WTC11 (cell line): ENCODE results near the gene GNAZ. TPM values are rescaled to one million over a fixed set of nuclear protein-coding genes. Genes with fewer than 3 reads are reported as not detected.

ENCODE experiments used
- ATAC-seq: fragments of 200-7000 bp; cut with Tn5 transposase; 2 replicates; pipeline ENCODE4 v1.10.0; 2021; ENCODE audit warnings: mild to moderate bottlenecking, moderate library complexity
- CTCF ChIA-PET: fragments of 300-600 bp; sonication (Branson Sonifier 250); formaldehyde crosslinking; loops from one replicate; lab custom pipeline; 2021; ENCODE audit warnings: antibody characterized with exemption; lab: Charles Lee
- POLR2A ChIA-PET: fragments of 350-600 bp; sonication (Branson Sonifier 250); formaldehyde crosslinking; loops from one replicate; lab custom pipeline; 2021; ENCODE audit warnings: antibody characterized with exemption; lab: Charles Lee
- DNase-seq: peaks from one replicate; pipeline ENCODE4 v3.0.0; 2021; ENCODE audit warnings: low spot score
- H3K27ac Mint-ChIP-seq: 2 replicates; pipeline ENCODE4 v1.8.0; 2021; ENCODE audit warnings: mixed read lengths
- H3K27me3 Mint-ChIP-seq: 2 replicates; pipeline ENCODE4 v1.8.0; 2021; ENCODE audit warnings: low read depth, mild to moderate bottlenecking, moderate library complexity, mixed read lengths
- H3K36me3 Mint-ChIP-seq: 2 replicates; pipeline ENCODE4 v1.8.0; 2021; ENCODE audit warnings: mixed read lengths
- H3K4me1 Mint-ChIP-seq: 2 replicates; pipeline ENCODE4 v1.8.0; 2022; ENCODE audit warnings: mixed read lengths
- H3K4me3 Mint-ChIP-seq: 2 replicates; pipeline ENCODE4 v1.8.0; 2021; ENCODE audit warnings: mild to moderate bottlenecking, moderate library complexity, mixed read lengths
- H3K9me3 Mint-ChIP-seq: 2 replicates; pipeline ENCODE4 v1.8.0; 2021; ENCODE audit warnings: mixed read lengths
- ATF1 ChIP-seq: sonication (generic); formaldehyde crosslinking; IDR thresholded peaks from 2 replicates; pipeline ENCODE4 v1.8.1; 2023; ENCODE audit warnings: mild to moderate bottlenecking, moderate library complexity, missing genetic modification reagents
- ELF4 ChIP-seq: sonication (generic); formaldehyde crosslinking; IDR thresholded peaks from 2 replicates; pipeline ENCODE4 v1.8.1; 2022; ENCODE audit warnings: low read depth, mild to moderate bottlenecking, moderate library complexity, missing genetic modification reagents
- GTF2I ChIP-seq: fragments of 250-450 bp; sonication (Bioruptor Pico); conservative IDR thresholded peaks from 2 replicates; pipeline ENCODE4 v1.4.0; 2021; ENCODE audit warnings: mild to moderate bottlenecking
- IRF2 ChIP-seq: sonication (generic); formaldehyde crosslinking; IDR thresholded peaks from 2 replicates; pipeline ENCODE4 v1.8.0; 2022; ENCODE audit warnings: low read depth, missing genetic modification reagents, borderline replicate concordance
- KAT7 ChIP-seq: sonication (generic); formaldehyde crosslinking; IDR thresholded peaks from 2 replicates; pipeline ENCODE4 v1.8.1; 2023; ENCODE audit warnings: missing genetic modification reagents, mild to moderate bottlenecking, borderline replicate concordance
- MYBL2 ChIP-seq: sonication (generic); formaldehyde crosslinking; IDR thresholded peaks from 2 replicates; pipeline ENCODE4 v1.8.1; 2023; ENCODE audit warnings: mild to moderate bottlenecking, moderate library complexity, missing genetic modification reagents
- NFATC4 ChIP-seq: fragments of 250-450 bp; sonication (Bioruptor Pico); IDR thresholded peaks from 2 replicates; pipeline ENCODE4 v1.9.0; 2021; ENCODE audit warnings: mild to moderate bottlenecking
- PREB ChIP-seq: sonication (generic); formaldehyde crosslinking; IDR thresholded peaks from 2 replicates; pipeline ENCODE4 v1.8.1; 2022; ENCODE audit warnings: mild to moderate bottlenecking, missing genetic modification reagents, moderate library complexity, borderline replicate concordance
- RELA ChIP-seq: sonication (generic); formaldehyde crosslinking; IDR thresholded peaks from 2 replicates; pipeline ENCODE4 v1.8.1; 2022; ENCODE audit warnings: missing genetic modification reagents, mild to moderate bottlenecking, borderline replicate concordance
- RORB ChIP-seq: fragments of 250-450 bp; sonication (Bioruptor Pico); IDR thresholded peaks from 2 replicates; pipeline ENCODE4 v1.9.0; 2021; ENCODE audit warnings: mild to moderate bottlenecking
- SP1 ChIP-seq: sonication (generic); formaldehyde crosslinking; conservative IDR thresholded peaks from 2 replicates; pipeline ENCODE4 v1.8.1; 2022; ENCODE audit warnings: missing genetic modification reagents
- TEAD1 ChIP-seq: sonication (generic); formaldehyde crosslinking; IDR thresholded peaks from 2 replicates; pipeline ENCODE4 v1.8.0; 2022; ENCODE audit warnings: mild to moderate bottlenecking, missing genetic modification reagents
- ZNF219 ChIP-seq: sonication (generic); formaldehyde crosslinking; IDR thresholded peaks from 2 replicates; pipeline ENCODE4 v1.8.0; 2023; ENCODE audit warnings: missing genetic modification reagents, mild to moderate bottlenecking, borderline replicate concordance
- ZNF317 ChIP-seq: sonication (generic); formaldehyde crosslinking; IDR thresholded peaks from 2 replicates; pipeline ENCODE4 v1.8.1; 2023; ENCODE audit warnings: low read depth, mild to moderate bottlenecking, moderate library complexity, missing genetic modification reagents, borderline replicate concordance
- total RNA-seq: library from RNA; stranded (reverse); gene quantifications from 3 replicates; pipeline ENCODE4 v1.2.3, GENCODE V29; 2021
- TF ChIP-seq, protein P1 (sequence below): sonication (generic); formaldehyde crosslinking; IDR thresholded peaks from 2 replicates; pipeline ENCODE4 v1.8.1; 2022; ENCODE audit warnings: low read depth, mild to moderate bottlenecking, moderate library complexity, missing genetic modification reagents, borderline replicate concordance
- TF ChIP-seq, protein P2 (sequence below): fragments of 250-450 bp; sonication (Bioruptor Pico); IDR thresholded peaks from 2 replicates; pipeline ENCODE4 v1.9.0; 2021; ENCODE audit warnings: mild to moderate bottlenecking
- TF ChIP-seq, protein P3 (sequence below): sonication (generic); formaldehyde crosslinking; IDR thresholded peaks from 2 replicates; pipeline ENCODE4 v1.8.1; 2022; ENCODE audit warnings: low read depth, missing genetic modification reagents, borderline replicate concordance
- TF ChIP-seq, protein P4 (sequence below): sonication (generic); formaldehyde crosslinking; IDR thresholded peaks from 2 replicates; pipeline ENCODE4 v1.8.0; 2023; ENCODE audit warnings: missing genetic modification reagents, mild to moderate bottlenecking, borderline replicate concordance

The GNAZ gene
- total RNA-seq, 1 experiment from 2014 or later, result 9.9 TPM

GRCh38 chr22:23147617-23148387, 77.5 kb downstream of the GNAZ start:
- H3K9me3 Mint-ChIP-seq, result no peaks in the 10 kb centered on the region
- DNase-seq (no peak), ATAC-seq (no peak)
- H3K27ac Mint-ChIP-seq, result no peak overlapping the region
- H3K36me3 Mint-ChIP-seq, result no peaks in the 10 kb centered on the region
- peaks cover 32% of the 10 kb centered on the region for H3K27me3 Mint-ChIP-seq
- ChIA-PET CTCF (interaction anchor here (3.1 to 6.0 kb wide), 2 partner anchors 9 to 188 kb away, joined by 14 to 60 read pairs; no protein-coding TSS in a partner anchor), POLR2A (no interaction called here)
- peaks cover 35% of the 10 kb centered on the region for H3K4me1 Mint-ChIP-seq
- no peak overlapping the region for H3K4me3 Mint-ChIP-seq
- TF ChIP-seq IRF2 (CRISPR knock-in tag) (no peak), MYBL2 (no peak), TEAD1 (CRISPR knock-in tag) (no peak), ZNF219 (CRISPR knock-in tag) (no peak), RELA (CRISPR knock-in tag) (no peak), SP1 (CRISPR knock-in tag) (no peak), ZNF317 (CRISPR knock-in tag) (no peak), ATF1 (CRISPR knock-in tag) (no peak), KAT7 (no peak), PREB (no peak), ELF4 (no peak), NFATC4 (CRISPR knock-in tag) (no peak), GTF2I (CRISPR knock-in tag) (no peak), RORB (no peak)
- TF ChIP-seq, protein P1, sequence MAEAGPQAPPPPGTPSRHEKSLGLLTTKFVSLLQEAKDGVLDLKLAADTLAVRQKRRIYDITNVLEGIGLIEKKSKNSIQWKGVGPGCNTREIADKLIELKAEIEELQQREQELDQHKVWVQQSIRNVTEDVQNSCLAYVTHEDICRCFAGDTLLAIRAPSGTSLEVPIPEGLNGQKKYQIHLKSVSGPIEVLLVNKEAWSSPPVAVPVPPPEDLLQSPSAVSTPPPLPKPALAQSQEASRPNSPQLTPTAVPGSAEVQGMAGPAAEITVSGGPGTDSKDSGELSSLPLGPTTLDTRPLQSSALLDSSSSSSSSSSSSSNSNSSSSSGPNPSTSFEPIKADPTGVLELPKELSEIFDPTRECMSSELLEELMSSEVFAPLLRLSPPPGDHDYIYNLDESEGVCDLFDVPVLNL (CRISPR knock-in tag), result no peak
- TF ChIP-seq, protein P2, sequence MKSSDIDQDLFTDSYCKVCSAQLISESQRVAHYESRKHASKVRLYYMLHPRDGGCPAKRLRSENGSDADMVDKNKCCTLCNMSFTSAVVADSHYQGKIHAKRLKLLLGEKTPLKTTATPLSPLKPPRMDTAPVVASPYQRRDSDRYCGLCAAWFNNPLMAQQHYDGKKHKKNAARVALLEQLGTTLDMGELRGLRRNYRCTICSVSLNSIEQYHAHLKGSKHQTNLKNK, result no peak
- TF ChIP-seq, protein P3, sequence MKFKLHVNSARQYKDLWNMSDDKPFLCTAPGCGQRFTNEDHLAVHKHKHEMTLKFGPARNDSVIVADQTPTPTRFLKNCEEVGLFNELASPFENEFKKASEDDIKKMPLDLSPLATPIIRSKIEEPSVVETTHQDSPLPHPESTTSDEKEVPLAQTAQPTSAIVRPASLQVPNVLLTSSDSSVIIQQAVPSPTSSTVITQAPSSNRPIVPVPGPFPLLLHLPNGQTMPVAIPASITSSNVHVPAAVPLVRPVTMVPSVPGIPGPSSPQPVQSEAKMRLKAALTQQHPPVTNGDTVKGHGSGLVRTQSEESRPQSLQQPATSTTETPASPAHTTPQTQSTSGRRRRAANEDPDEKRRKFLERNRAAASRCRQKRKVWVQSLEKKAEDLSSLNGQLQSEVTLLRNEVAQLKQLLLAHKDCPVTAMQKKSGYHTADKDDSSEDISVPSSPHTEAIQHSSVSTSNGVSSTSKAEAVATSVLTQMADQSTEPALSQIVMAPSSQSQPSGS (CRISPR knock-in tag), result no peak
- TF ChIP-seq, protein P4, sequence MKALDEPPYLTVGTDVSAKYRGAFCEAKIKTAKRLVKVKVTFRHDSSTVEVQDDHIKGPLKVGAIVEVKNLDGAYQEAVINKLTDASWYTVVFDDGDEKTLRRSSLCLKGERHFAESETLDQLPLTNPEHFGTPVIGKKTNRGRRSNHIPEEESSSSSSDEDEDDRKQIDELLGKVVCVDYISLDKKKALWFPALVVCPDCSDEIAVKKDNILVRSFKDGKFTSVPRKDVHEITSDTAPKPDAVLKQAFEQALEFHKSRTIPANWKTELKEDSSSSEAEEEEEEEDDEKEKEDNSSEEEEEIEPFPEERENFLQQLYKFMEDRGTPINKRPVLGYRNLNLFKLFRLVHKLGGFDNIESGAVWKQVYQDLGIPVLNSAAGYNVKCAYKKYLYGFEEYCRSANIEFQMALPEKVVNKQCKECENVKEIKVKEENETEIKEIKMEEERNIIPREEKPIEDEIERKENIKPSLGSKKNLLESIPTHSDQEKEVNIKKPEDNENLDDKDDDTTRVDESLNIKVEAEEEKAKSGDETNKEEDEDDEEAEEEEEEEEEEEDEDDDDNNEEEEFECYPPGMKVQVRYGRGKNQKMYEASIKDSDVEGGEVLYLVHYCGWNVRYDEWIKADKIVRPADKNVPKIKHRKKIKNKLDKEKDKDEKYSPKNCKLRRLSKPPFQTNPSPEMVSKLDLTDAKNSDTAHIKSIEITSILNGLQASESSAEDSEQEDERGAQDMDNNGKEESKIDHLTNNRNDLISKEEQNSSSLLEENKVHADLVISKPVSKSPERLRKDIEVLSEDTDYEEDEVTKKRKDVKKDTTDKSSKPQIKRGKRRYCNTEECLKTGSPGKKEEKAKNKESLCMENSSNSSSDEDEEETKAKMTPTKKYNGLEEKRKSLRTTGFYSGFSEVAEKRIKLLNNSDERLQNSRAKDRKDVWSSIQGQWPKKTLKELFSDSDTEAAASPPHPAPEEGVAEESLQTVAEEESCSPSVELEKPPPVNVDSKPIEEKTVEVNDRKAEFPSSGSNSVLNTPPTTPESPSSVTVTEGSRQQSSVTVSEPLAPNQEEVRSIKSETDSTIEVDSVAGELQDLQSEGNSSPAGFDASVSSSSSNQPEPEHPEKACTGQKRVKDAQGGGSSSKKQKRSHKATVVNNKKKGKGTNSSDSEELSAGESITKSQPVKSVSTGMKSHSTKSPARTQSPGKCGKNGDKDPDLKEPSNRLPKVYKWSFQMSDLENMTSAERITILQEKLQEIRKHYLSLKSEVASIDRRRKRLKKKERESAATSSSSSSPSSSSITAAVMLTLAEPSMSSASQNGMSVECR, result no peak
- TF ChIP-seq, all 79 proteins: peak for 0
